Measurements from ENCODE around the gene TFPT. TPM values are rescaled to one million over a fixed set of nuclear protein-coding genes. Genes with fewer than 3 reads are reported as not detected.
"Not testable (repeated sequence)": the region's sequence is repeated elsewhere in the genome, so short reads cannot be mapped to it uniquely, and the experiment has no call there.

Gene TFPT
- total RNA-seq, 1 donor from 2014 or later, result 22.1 TPM

DNA sequence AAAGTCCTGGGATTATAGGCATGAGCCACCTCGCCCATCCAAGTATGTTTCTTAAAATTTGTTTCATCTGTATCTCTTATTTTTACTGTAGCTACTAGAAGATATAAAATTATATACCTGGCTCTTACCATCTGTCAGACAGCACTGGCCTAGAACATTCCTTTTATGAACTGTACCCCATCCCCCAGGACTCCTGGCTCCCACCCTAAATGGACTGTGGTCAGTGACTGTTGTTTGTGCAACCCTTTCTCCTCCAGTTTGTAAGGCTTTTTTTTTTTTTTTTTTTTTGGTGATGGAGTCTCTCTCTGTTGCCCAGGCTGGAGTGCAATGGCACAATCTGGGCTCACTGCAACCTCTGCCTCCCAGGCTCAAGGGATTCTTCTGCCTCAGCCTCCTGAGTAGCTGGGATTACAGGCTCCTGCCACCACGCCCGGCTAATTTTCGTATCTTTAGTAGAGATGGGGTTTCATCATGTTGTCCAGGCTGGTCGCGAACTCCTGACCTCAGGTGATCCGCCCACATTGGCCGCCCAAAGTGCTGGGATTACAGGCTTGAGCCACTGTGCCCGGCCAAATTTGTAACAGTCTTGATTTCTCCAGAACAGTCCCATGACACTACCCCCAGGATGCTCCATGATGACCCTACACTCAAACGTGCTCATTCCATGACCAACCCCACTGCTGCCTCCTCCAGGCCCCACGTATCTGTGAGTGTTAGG is 10.3 kb downstream of the TFPT start:
- Histone ChIP-seq H3K9me3 (no peaks in the 10 kb centered on the region), H3K4me3 (no peak overlapping the region), H3K36me3 (peaks cover 49% of the 10 kb centered on the region), H3K27me3 (ENCODE audit: low read depth) (no peaks in the 10 kb centered on the region), H3K4me1 (peaks cover 11% of the 10 kb centered on the region), H3K27ac (no peak overlapping the region)
- intact Hi-C loops (cut with DNase I), result no loop called here
- DNase-seq (peak; percentile 39), ATAC-seq (no peak)
- TF ChIP-seq, protein P1, sequence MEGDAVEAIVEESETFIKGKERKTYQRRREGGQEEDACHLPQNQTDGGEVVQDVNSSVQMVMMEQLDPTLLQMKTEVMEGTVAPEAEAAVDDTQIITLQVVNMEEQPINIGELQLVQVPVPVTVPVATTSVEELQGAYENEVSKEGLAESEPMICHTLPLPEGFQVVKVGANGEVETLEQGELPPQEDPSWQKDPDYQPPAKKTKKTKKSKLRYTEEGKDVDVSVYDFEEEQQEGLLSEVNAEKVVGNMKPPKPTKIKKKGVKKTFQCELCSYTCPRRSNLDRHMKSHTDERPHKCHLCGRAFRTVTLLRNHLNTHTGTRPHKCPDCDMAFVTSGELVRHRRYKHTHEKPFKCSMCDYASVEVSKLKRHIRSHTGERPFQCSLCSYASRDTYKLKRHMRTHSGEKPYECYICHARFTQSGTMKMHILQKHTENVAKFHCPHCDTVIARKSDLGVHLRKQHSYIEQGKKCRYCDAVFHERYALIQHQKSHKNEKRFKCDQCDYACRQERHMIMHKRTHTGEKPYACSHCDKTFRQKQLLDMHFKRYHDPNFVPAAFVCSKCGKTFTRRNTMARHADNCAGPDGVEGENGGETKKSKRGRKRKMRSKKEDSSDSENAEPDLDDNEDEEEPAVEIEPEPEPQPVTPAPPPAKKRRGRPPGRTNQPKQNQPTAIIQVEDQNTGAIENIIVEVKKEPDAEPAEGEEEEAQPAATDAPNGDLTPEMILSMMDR (IDR thresholded peaks at IDR 0.05), result no peak

DNA sequence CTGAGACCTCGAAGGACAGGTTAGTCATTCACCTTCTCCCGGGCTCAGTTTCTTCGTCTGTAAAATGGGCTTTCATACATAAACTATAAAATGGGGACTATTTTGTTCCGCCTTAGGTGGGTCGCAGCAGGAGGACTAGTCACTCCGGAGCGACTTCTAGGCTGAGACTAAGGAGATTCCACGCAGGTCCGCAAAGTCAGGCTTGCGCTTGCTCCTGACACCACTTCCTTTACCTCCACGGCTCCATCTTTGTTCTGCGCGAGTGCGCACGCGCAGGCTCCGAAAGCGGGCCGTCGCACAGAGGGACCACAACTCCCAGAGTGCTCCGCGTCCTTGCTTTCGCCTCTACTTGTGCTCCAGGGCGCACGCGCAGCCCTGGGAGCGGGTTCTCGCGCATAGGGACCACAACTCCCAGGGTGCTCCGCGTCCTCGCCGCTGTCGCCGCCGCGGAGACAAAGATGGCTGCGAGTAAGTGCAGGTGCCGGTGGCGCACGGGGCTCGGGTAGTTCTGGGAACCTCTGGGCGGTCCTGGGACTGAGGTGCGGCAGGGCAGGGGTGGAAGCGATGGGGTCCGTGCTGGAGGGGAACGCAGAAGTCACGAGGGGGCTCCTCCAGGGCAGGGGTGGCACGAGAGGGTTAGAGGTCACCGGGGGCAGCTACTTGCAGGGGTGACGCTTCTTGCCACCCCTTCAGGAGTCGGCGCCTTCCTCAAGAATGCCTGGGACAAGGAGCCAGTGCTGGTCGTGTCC is 12.9 kb downstream of the TFPT start, which contains the start of gene NDUFA3:
NDUFA3 (plus strand) TSS at position 435 of the 749 bp plus-strand sequence; CDS start at position 459, 24 bp downstream.
- intact Hi-C loops (cut with DNase I), result no loop called here

DNA sequence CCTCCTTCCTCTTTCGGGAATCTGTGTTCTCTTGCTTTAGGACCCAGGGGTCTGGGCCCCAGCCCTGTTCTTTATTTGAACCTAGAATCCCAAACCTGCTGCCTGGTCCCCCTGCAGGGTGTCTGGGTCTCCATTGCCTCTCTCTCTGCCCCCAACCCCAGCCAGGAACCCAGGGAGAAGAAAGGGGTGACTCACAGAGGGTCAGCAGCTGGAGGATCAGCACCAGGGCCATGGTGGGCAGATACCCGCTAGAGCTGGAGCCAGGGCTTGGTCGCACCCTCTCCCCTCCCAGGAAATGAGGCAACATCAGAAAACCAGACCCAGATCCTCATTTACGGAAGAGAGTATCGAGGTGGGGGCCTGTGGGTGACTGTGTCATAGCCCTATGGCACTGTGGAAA is 14.9 kb downstream of the TFPT start, which contains the start of gene OSCAR:
OSCAR (minus strand) TSS at position 243 of the 400 bp plus-strand sequence; CDS start at position 232, 11 bp downstream.
- DNase-seq (peak; percentile 66), ATAC-seq (peak; percentile 17 to 41)
- H3K27me3 ChIP-seq (ENCODE audit: low read depth), result peaks cover 6% of the 10 kb centered on the region
- peaks cover 3% of the 10 kb centered on the region for H3K36me3 ChIP-seq
- peak within 1 kb of the TSS; percentile 56 for H3K27ac ChIP-seq
- peaks cover 16% of the 10 kb centered on the region for H3K4me1 ChIP-seq
- peak within 1 kb of the TSS; percentile 41 for H3K4me3 ChIP-seq
- H3K9me3 ChIP-seq, result no peaks in the 10 kb centered on the region
- intact Hi-C loops (cut with DNase I), result no loop called here
- TF ChIP-seq, protein P1 (IDR thresholded peaks at IDR 0.05), result no peak

More for the DNA sequence above, 12.9 kb downstream of the TFPT start, which contains the start of gene NDUFA3:
- Histone ChIP-seq H3K36me3 (peaks cover 23% of the 10 kb centered on the region), H3K9me3 (no peaks in the 10 kb centered on the region), H3K4me1 (peaks cover 11% of the 10 kb centered on the region), H3K27me3 (ENCODE audit: low read depth) (no peaks in the 10 kb centered on the region), H3K4me3 (peak within 1 kb of the TSS; percentile 91), H3K27ac (peak within 1 kb of the TSS; percentile 69)
- TF ChIP-seq, protein P1 (IDR thresholded peaks at IDR 0.05), result no peak
- DNase-seq (peak; percentile 100), ATAC-seq (peak; percentile 99)

DNA sequence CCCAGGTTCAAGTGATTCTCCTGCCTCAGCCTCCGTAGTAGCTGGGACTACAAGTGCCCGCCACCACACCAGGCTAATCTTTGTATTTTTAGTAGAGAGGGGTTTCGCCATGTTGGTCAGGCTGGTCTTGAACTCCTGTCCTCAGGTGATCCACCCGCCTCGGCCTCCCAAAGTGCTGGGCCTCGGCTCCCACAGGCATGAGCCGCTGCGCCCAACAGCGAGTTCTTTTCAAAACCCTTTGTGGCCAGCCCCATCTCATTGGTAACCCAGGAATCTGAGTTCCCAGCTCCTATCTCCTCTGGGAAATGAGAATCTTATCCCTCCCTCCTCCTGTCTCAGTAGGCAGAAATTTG is 15.6 kb downstream of the TFPT start:
- DNase-seq; H3K27me3 ChIP-seq (ENCODE audit: low read depth); H3K9me3 ChIP-seq; H3K36me3 ChIP-seq; intact Hi-C loops (cut with DNase I); ATAC-seq: not testable (repeated sequence)
- H3K4me1 ChIP-seq, result peaks cover 17% of the 10 kb centered on the region
- peak overlapping the region; percentile 56 for H3K27ac ChIP-seq
- peak overlapping the region; percentile 41 for H3K4me3 ChIP-seq

DNA sequence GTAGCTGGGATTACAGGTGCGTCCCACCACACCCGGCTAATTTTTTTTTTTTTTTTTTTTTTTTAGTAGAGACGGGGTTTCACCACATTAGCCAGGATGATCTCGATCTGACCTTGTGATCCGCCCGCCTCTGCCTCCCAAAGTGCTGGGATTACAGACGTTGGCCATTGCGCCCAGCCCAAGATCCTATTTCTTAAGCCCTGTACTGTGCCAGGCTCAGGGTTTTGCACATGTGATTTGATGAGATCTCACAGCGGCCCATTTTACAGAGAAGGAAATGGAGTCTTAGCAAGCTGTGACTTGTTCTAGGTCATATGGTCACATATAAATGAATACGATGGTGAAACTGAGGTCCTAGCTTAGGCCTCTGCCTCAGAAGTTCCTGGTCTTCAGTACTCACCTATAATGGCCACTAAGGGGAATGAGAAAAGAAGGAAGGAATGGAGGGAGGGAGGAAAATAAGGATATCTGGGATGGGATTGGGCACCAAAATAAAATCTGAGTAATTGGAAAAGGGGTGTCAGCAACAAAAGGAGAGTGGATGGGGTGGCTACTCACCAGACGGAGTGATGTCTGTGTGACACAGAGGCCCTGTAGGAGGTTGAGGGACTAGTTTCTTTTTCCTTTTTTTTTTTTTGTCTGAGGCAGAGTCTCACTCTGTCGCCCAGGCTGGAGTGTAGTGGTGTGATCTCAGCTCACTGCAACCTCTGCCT is 16.1 kb downstream of the TFPT start:
- TF ChIP-seq, protein P1 (IDR thresholded peaks at IDR 0.05), result no peak
- Histone ChIP-seq H3K4me3 (peak overlapping the region; percentile 41), H3K27ac (no peak overlapping the region), H3K9me3 (no peaks in the 10 kb centered on the region), H3K27me3 (ENCODE audit: low read depth) (peaks cover 15% of the 10 kb centered on the region), H3K4me1 (peaks cover 17% of the 10 kb centered on the region), H3K36me3 (no peaks in the 10 kb centered on the region)
- DNase-seq (no peak), ATAC-seq (no peak)
- intact Hi-C loops (cut with DNase I), result no loop called here

Measured in lower lobe of right lung (tissue), 2 donors.